Measurements from ENCODE around the gene OR13C8. TPM values are rescaled to one million over a fixed set of nuclear protein-coding genes. Genes with fewer than 3 reads are reported as not detected.

Gene OR13C8
- total RNA-seq, 2 experiments from 2014 or later: not detected

Other genes starting within 250 kb of the OR13C8 start
- gene OR13F1, start 64.9 kb upstream of the OR13C8 start, total RNA-seq: not detected
- gene OR13C4, start 42.0 kb upstream of the OR13C8 start, total RNA-seq: not detected
- not detected for gene OR13C3, start 32.3 kb upstream of the OR13C8 start, total RNA-seq
- not detected for gene OR13C5, start 30.2 kb downstream of the OR13C8 start, total RNA-seq
- not detected for gene OR13C2, start 36.5 kb downstream of the OR13C8 start, total RNA-seq
- gene OR13C9, start 49.0 kb downstream of the OR13C8 start, total RNA-seq: not detected
- not detected for gene OR13D1, start 125.3 kb downstream of the OR13C8 start, total RNA-seq
- 10 to 100 TPM; 24.1 to 24.6 TPM for gene NIPSNAP3A, start 178.5 kb downstream of the OR13C8 start, total RNA-seq
- under 1 TPM; 0.16 to 0.63 TPM for gene NIPSNAP3B, start 195.0 kb downstream of the OR13C8 start, total RNA-seq

Data from activated CD8-positive, alpha-beta T cell treated with anti-CD3 and anti-CD28 coated beads, Interleukin-2, amount 10 ng/mL, durations not matched to agents 7 days and 5 days (primary cell).